HCT116 (cell line): ENCODE data around the gene SUPT20HL2. TPM values are rescaled to one million over a fixed set of nuclear protein-coding genes. Genes with fewer than 3 reads are reported as not detected.

Source experiments
- ATAC-seq: fragments of 200-7000 bp; cut with Tn5 transposase; 2 replicates; pipeline ENCODE4 v1.9.1; 2020; ENCODE audit warnings: mild to moderate bottlenecking, moderate library complexity
- BruUV-seq: library from RNA; stranded (reverse); fragments of 400-500 nt; replicated peaks from 2 replicates; lab custom pipeline; 2021; lab: Mats Ljungman, UMichigan
- CTCF ChIA-PET: fragments of 300-600 bp; sonication (Branson Sonifier 250); formaldehyde crosslinking; loops from one replicate; lab custom pipeline; 2021; ENCODE audit warnings: antibody characterized with exemption; lab: Charles Lee
- POLR2A ChIA-PET: fragments of 300-600, 350-600 bp; sonication (Branson Sonifier 250); formaldehyde crosslinking; loops from one replicate; lab custom pipeline; 2021; ENCODE audit warnings: antibody characterized with exemption; lab: Charles Lee
- RAD21 ChIA-PET, 2 experiments: fragments of 300-600 bp; sonication (Branson Sonifier 250); formaldehyde crosslinking; loops; one replicate each; lab custom pipeline; 2023; ENCODE audit warnings: low total read pairs in 2 of 2; ENCODE audit not compliant: uncharacterized antibody in 2 of 2, unreplicated experiment in 2 of 2, low non-redundant PET in 1 of 2; lab: Charles Lee
- DNase-seq: peaks from one replicate; pipeline ENCODE4 v3.0.0-alpha.2; 2010; ENCODE audit warnings: low read depth, low spot score
- H2AFZ ChIP-seq: fragments of 200-600 bp; shearing (Covaris generic), sonication (generic); 2 replicates; pipeline ENCODE4 v1.6.1; 2017; ENCODE audit warnings: low read depth, mixed run types, mixed read lengths, antibody characterized with exemption, low read length; ENCODE audit not compliant: poor library complexity, severe bottlenecking
- H3K27ac ChIP-seq: 2 replicates; pipeline ENCODE4 v1.5.1; 2012; ENCODE audit warnings: low read depth, low read length
- H3K27me3 ChIP-seq: fragments of 200-600 bp; sonication (generic); 2 replicates; pipeline ENCODE4 v1.6.1; 2016; ENCODE audit warnings: mixed run types, low read length, mixed read lengths; ENCODE audit not compliant: insufficient read depth
- H3K36me3 ChIP-seq, 2 experiments: fragments of 200-500 bp in 1 of 2; fragments of 200-600 bp in 1 of 2; sonication (Bioruptor generic) in 1 of 2; sonication (generic) in 1 of 2; 2 replicates each; pipeline versions ENCODE4 v1.5.1 to v1.6.1; 2014 to 2016; ENCODE audit warnings: low read length in 2 of 2, inconsistent platforms in 1 of 2, mixed read lengths in 1 of 2, mixed run types in 1 of 2; ENCODE audit not compliant: insufficient read depth in 2 of 2, control insufficient read depth in 1 of 2
- H3K4me1 ChIP-seq, 2 experiments: fragments of 200-600 bp in 1 of 2; sonication (generic) in 1 of 2; 2 replicates each; pipeline versions ENCODE4 v1.5.1 to v1.6.1; 2012 to 2017; ENCODE audit warnings: low read length in 2 of 2, inconsistent platforms in 1 of 2, mild to moderate bottlenecking in 1 of 2, mixed read lengths in 1 of 2, mixed run types in 1 of 2, moderate library complexity in 1 of 2; ENCODE audit not compliant: insufficient read depth in 2 of 2, control insufficient read depth in 1 of 2
- H3K4me2 ChIP-seq: fragments of 200-600 bp; sonication (generic); 2 replicates; pipeline ENCODE4 v1.6.1; 2017; ENCODE audit warnings: mixed run types, low read length, mixed read lengths
- H3K4me3 ChIP-seq, 2 experiments: fragments of 200-600 bp in 1 of 2; sonication (generic) in 1 of 2; replicated peaks in 1 of 2; 2 replicates each; pipeline ENCODE4 v1.5.1; 2011 to 2016; ENCODE audit warnings: low read length in 2 of 2, control low read depth in 1 of 2, low read depth in 1 of 2, mild to moderate bottlenecking in 1 of 2, mixed read lengths in 1 of 2, mixed run types in 1 of 2
- H3K79me2 ChIP-seq: fragments of 200-600 bp; sonication (generic); 2 replicates; pipeline ENCODE4 v1.6.1; 2017; ENCODE audit warnings: mild to moderate bottlenecking, mixed run types, low read length, moderate library complexity, mixed read lengths; ENCODE audit not compliant: insufficient read depth
- H3K9ac ChIP-seq: fragments of 200-600 bp; sonication (generic); 2 replicates; pipeline ENCODE4 v1.6.1; 2016; ENCODE audit warnings: low read length, mixed read lengths
- H3K9me2 ChIP-seq: fragments of 200-600 bp; sonication (generic), shearing (Covaris generic); 2 replicates; pipeline ENCODE4 v1.6.1; 2017; ENCODE audit warnings: mixed run types, mild to moderate bottlenecking, moderate library complexity; ENCODE audit not compliant: insufficient read depth
- H3K9me3 ChIP-seq, 2 experiments: fragments of 200-500 bp in 1 of 2; fragments of 200-600 bp in 1 of 2; sonication (Bioruptor generic) in 1 of 2; sonication (generic) in 1 of 2; 2 replicates each; pipeline ENCODE4 v1.6.1; 2014 to 2017; ENCODE audit warnings: low read length in 2 of 2, mixed read lengths in 2 of 2, inconsistent platforms in 1 of 2, low read depth in 1 of 2, mild to moderate bottlenecking in 1 of 2, mixed run types in 1 of 2, moderate library complexity in 1 of 2; ENCODE audit not compliant: control insufficient read depth in 1 of 2, insufficient read depth in 1 of 2
- H4K20me1 ChIP-seq: fragments of 200-600 bp; sonication (generic), shearing (Covaris generic); 2 replicates; pipeline ENCODE4 v1.6.1; 2017; ENCODE audit warnings: mixed run types, mild to moderate bottlenecking, moderate library complexity; ENCODE audit not compliant: insufficient read depth
- CBX3 ChIP-seq: IDR thresholded peaks from 2 replicates; pipeline ENCODE4 v1.6.1; 2012; ENCODE audit warnings: low read depth
- EGR1 ChIP-seq: IDR thresholded peaks from 2 replicates; pipeline ENCODE4 v1.6.1; 2012; ENCODE audit warnings: low read depth
- ELF1 ChIP-seq: IDR thresholded peaks from 2 replicates; pipeline ENCODE4 v1.6.1; 2012; ENCODE audit warnings: low read depth, borderline replicate concordance
- EZH2 ChIP-seq: fragments of 200-600 bp; sonication (generic); IDR thresholded peaks from 2 replicates; pipeline ENCODE4 v1.6.1; 2017; ENCODE audit warnings: antibody characterized with exemption, mixed run types
- EZH2phosphoT487 ChIP-seq: fragments of 200-600 bp; IDR thresholded peaks from 2 replicates; pipeline ENCODE4 v1.6.1; 2018; ENCODE audit warnings: antibody characterized with exemption, borderline replicate concordance
- POLR2AphosphoS5 ChIP-seq: IDR thresholded peaks from 2 replicates; pipeline ENCODE4 v1.6.1; 2011; ENCODE audit warnings: mild to moderate bottlenecking, low read depth, low read length, moderate library complexity
- SIN3A ChIP-seq: IDR thresholded peaks from 2 replicates; pipeline ENCODE4 v1.6.1; 2012; ENCODE audit warnings: low read depth
- SRF ChIP-seq: IDR thresholded peaks from 2 replicates; pipeline ENCODE4 v1.6.1; 2012; ENCODE audit warnings: low read depth
- TCF7L2 ChIP-seq: IDR thresholded peaks from 2 replicates; pipeline ENCODE4 v1.7.0; 2011; ENCODE audit warnings: borderline replicate concordance, inconsistent platforms; ENCODE audit not compliant: insufficient read depth, insufficient read length; ENCODE audit errors: extremely low read depth
- ZFX ChIP-seq: fragments of 450-650 bp; IDR thresholded peaks from 2 replicates; pipeline ENCODE4 v1.6.1; 2017
- ZNF274 ChIP-seq: fragments of 200-500 bp; sonication (Bioruptor generic); IDR thresholded peaks from 2 replicates; pipeline ENCODE4 v1.6.1; 2014; ENCODE audit warnings: mild to moderate bottlenecking, low read depth, low read length, inconsistent platforms
- intact Hi-C: fragments of 100-400 bp; cut with micrococcal nuclease; formaldehyde crosslinking; loops from 2 replicates; pipeline ENCODE4 v1.10.0; 2022
- total RNA-seq: library from RNA; stranded (reverse); gene quantifications from one replicate; pipeline ENCODE4 v1.2.1, GENCODE V29; 2021; ENCODE audit not compliant: unreplicated experiment
- TF ChIP-seq, protein P1 (sequence below), 3 experiments: fragments of 200-600 bp in 1 of 3; sonication (generic) in 1 of 3; IDR thresholded peaks in 2 of 3; conservative IDR thresholded peaks in 1 of 3; 2 replicates each; pipeline ENCODE4 v1.5.1; 2012 to 2017; ENCODE audit warnings: low read depth in 2 of 3, low read length in 2 of 3, antibody characterized with exemption in 1 of 3, borderline replicate concordance in 1 of 3, control low read depth in 1 of 3, mild to moderate bottlenecking in 1 of 3, mixed read lengths in 1 of 3, mixed run types in 1 of 3, moderate library complexity in 1 of 3; ENCODE audit not compliant: insufficient read depth in 1 of 3
- TF ChIP-seq, protein P2 (sequence below): IDR thresholded peaks from 2 replicates; pipeline ENCODE4 v1.6.1; 2011; ENCODE audit warnings: mild to moderate bottlenecking, low read length, moderate library complexity; ENCODE audit not compliant: insufficient replicate concordance; ENCODE audit errors: extremely low read depth
- TF ChIP-seq, protein P3 (sequence below): IDR thresholded peaks from 2 replicates; pipeline ENCODE4 v1.6.1; 2012
- TF ChIP-seq, protein P4 (sequence below): IDR thresholded peaks from 2 replicates; pipeline ENCODE4 v1.6.1; 2012; ENCODE audit warnings: low read depth

Gene SUPT20HL2
- total RNA-seq, 1 experiment from 2014 or later, result not detected

DNA sequence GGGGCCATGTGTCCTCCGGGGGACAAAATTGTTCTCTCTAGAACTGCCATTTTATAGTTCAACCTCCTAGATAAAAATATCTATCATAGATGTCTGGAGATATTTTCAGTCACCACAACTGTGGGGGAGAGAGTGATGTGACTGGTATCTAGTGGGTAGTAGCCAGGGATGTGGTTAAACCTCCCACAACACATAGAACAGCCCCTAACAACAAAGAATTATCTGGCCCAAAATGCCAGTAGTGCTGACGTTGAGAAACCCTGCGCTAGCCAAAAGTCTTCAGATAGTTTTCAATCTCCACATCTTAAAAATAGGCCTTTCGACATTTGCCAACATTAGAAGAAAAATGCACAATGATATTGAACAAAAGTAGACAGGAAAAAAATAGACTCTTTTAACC is 19.0 kb upstream of the SUPT20HL2 start:
- H3K9me3 ChIP-seq, result no peaks in the 10 kb centered on the region
- CTCF ChIA-PET, result no interaction called here
- TF ChIP-seq SIN3A (no peak), ZNF274 (no peak), TCF7L2 (no peak), POLR2AphosphoS5 (no peak), CBX3 (no peak), SRF (no peak), ZFX (no peak), EZH2phosphoT487 (no peak), EGR1 (no peak), ELF1 (no peak), EZH2 (no peak)
- TF ChIP-seq, protein P1, sequence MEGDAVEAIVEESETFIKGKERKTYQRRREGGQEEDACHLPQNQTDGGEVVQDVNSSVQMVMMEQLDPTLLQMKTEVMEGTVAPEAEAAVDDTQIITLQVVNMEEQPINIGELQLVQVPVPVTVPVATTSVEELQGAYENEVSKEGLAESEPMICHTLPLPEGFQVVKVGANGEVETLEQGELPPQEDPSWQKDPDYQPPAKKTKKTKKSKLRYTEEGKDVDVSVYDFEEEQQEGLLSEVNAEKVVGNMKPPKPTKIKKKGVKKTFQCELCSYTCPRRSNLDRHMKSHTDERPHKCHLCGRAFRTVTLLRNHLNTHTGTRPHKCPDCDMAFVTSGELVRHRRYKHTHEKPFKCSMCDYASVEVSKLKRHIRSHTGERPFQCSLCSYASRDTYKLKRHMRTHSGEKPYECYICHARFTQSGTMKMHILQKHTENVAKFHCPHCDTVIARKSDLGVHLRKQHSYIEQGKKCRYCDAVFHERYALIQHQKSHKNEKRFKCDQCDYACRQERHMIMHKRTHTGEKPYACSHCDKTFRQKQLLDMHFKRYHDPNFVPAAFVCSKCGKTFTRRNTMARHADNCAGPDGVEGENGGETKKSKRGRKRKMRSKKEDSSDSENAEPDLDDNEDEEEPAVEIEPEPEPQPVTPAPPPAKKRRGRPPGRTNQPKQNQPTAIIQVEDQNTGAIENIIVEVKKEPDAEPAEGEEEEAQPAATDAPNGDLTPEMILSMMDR (IDR thresholded peaks at IDR 0.05 in 2 of 3, conservative IDR thresholded peaks at IDR 0.05 in 1 of 3; ENCODE audit: borderline replicate concordance in 1 of 3, insufficient read depth in 1 of 3, low read depth in 2 of 3, low read length in 2 of 3), result no peak
- TF ChIP-seq, protein P2, sequence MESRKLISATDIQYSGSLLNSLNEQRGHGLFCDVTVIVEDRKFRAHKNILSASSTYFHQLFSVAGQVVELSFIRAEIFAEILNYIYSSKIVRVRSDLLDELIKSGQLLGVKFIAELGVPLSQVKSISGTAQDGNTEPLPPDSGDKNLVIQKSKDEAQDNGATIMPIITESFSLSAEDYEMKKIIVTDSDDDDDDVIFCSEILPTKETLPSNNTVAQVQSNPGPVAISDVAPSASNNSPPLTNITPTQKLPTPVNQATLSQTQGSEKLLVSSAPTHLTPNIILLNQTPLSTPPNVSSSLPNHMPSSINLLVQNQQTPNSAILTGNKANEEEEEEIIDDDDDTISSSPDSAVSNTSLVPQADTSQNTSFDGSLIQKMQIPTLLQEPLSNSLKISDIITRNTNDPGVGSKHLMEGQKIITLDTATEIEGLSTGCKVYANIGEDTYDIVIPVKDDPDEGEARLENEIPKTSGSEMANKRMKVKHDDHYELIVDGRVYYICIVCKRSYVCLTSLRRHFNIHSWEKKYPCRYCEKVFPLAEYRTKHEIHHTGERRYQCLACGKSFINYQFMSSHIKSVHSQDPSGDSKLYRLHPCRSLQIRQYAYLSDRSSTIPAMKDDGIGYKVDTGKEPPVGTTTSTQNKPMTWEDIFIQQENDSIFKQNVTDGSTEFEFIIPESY, result no peak
- TF ChIP-seq, protein P3, sequence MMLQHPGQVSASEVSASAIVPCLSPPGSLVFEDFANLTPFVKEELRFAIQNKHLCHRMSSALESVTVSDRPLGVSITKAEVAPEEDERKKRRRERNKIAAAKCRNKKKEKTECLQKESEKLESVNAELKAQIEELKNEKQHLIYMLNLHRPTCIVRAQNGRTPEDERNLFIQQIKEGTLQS, result no peak
- TF ChIP-seq, protein P4, sequence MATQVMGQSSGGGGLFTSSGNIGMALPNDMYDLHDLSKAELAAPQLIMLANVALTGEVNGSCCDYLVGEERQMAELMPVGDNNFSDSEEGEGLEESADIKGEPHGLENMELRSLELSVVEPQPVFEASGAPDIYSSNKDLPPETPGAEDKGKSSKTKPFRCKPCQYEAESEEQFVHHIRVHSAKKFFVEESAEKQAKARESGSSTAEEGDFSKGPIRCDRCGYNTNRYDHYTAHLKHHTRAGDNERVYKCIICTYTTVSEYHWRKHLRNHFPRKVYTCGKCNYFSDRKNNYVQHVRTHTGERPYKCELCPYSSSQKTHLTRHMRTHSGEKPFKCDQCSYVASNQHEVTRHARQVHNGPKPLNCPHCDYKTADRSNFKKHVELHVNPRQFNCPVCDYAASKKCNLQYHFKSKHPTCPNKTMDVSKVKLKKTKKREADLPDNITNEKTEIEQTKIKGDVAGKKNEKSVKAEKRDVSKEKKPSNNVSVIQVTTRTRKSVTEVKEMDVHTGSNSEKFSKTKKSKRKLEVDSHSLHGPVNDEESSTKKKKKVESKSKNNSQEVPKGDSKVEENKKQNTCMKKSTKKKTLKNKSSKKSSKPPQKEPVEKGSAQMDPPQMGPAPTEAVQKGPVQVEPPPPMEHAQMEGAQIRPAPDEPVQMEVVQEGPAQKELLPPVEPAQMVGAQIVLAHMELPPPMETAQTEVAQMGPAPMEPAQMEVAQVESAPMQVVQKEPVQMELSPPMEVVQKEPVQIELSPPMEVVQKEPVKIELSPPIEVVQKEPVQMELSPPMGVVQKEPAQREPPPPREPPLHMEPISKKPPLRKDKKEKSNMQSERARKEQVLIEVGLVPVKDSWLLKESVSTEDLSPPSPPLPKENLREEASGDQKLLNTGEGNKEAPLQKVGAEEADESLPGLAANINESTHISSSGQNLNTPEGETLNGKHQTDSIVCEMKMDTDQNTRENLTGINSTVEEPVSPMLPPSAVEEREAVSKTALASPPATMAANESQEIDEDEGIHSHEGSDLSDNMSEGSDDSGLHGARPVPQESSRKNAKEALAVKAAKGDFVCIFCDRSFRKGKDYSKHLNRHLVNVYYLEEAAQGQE, result no peak
- RAD21 ChIA-PET, result no interaction called here
- no peaks in the 10 kb centered on the region for H3K79me2 ChIP-seq
- H2AFZ ChIP-seq, result no peak overlapping the region
- no TSS peak for BruUV-seq
- DNase-seq (no peak), ATAC-seq (no peak)
- intact Hi-C loops, result no loop called here
- H3K9me2 ChIP-seq, result no peaks in the 10 kb centered on the region
- no peak overlapping the region for H3K4me2 ChIP-seq
- no peak overlapping the region for H3K9ac ChIP-seq
- POLR2A ChIA-PET, result no interaction called here
- no peaks in the 10 kb centered on the region for H4K20me1 ChIP-seq
- no peaks in the 10 kb centered on the region for H3K27me3 ChIP-seq
- no peaks in the 10 kb centered on the region for H3K36me3 ChIP-seq
- H3K27ac ChIP-seq, result no peak overlapping the region
- no peak overlapping the region for H3K4me3 ChIP-seq
- H3K4me1 ChIP-seq, result no peaks in the 10 kb centered on the region
